CD4-positive, alpha-beta T cell treated with Interleukin-21 for 1 hour (primary cell): ENCODE results near the gene FYN.
"Not testable (repeated sequence)": the region's sequence is repeated elsewhere in the genome, so short reads cannot be mapped to it uniquely, and the experiment has no call there.

Source experiments
- DNase-seq: peaks from one replicate; pipeline ENCODE4 v3.0.0-alpha.2; 2020

Gene FYN

GRCh38 chr6:111873178-111874024, at the start of gene FYN:
TSS of gene FYN (minus strand) at chr6:111873452. CDS start at chr6:111720051, 153,401 bp downstream.
- DNase-seq: peak; percentile 98

GRCh38 chr6:111922454-111923297, 49.4 kb upstream of the FYN start:
- DNase-seq: no peak

- no peak for DNase-seq
Measured at GRCh38 chr6:111921103-111921502, 47.9 kb upstream of the FYN start.

- DNase-seq: no peak
Measured at GRCh38 chr6:111920578-111920977, 47.3 kb upstream of the FYN start.

- DNase-seq: no peak
Measured at GRCh38 chr6:111918825-111919224, 45.6 kb upstream of the FYN start.

- no peak for DNase-seq
Measured at GRCh38 chr6:111916747-111917146, 43.5 kb upstream of the FYN start.

GRCh38 chr6:111914617-111915016, 41.4 kb upstream of the FYN start:
- DNase-seq: no peak

- DNase-seq: no peak
Measured at GRCh38 chr6:111912904-111913303, 39.7 kb upstream of the FYN start.

- no peak for DNase-seq
Measured at GRCh38 chr6:111911428-111911827, 38.2 kb upstream of the FYN start.

- DNase-seq: no peak
Measured at GRCh38 chr6:111909238-111909637, 36.0 kb upstream of the FYN start.

GRCh38 chr6:111908365-111908764, 35.1 kb upstream of the FYN start:
- DNase-seq: not testable (repeated sequence)

- DNase-seq: no peak
Measured at GRCh38 chr6:111900735-111901134, 27.5 kb upstream of the FYN start.

GRCh38 chr6:111899531-111899930, 26.3 kb upstream of the FYN start:
- DNase-seq: no peak

- DNase-seq: no peak
Measured at GRCh38 chr6:111898452-111898851, 25.2 kb upstream of the FYN start.

GRCh38 chr6:111894951-111895350, 21.7 kb upstream of the FYN start:
- DNase-seq: no peak

- DNase-seq: no peak
Measured at GRCh38 chr6:111894272-111894671, 21.0 kb upstream of the FYN start.

GRCh38 chr6:111892431-111892830, 19.2 kb upstream of the FYN start:
- DNase-seq: no peak

- DNase-seq: no peak
Measured at GRCh38 chr6:111890988-111891387, 17.7 kb upstream of the FYN start.

GRCh38 chr6:111888928-111889695, 15.9 kb upstream of the FYN start:
- no peak for DNase-seq

GRCh38 chr6:111886793-111887192, 13.5 kb upstream of the FYN start:
- not testable (repeated sequence) for DNase-seq

- DNase-seq: no peak
Measured at GRCh38 chr6:111885373-111886027, 12.2 kb upstream of the FYN start.

GRCh38 chr6:111884068-111884467, 10.8 kb upstream of the FYN start:
- no peak for DNase-seq
